H9 (cell line): ENCODE measurements around the gene LGALS7. TPM values are rescaled to one million over a fixed set of nuclear protein-coding genes. Genes with fewer than 3 reads are reported as not detected.

Experiments
- DNase-seq: peaks from one replicate; pipeline ENCODE4 v3.0.0-alpha.2; 2017
- H2AFZ ChIP-seq: one replicate; pipeline ENCODE4 v1.6.1; 2013; ENCODE audit warnings: mild to moderate bottlenecking, low read length, control low read depth, moderate library complexity
- H2AK5ac ChIP-seq: 2 replicates; pipeline ENCODE4 v1.6.1; 2013; ENCODE audit warnings: low read length, control low read depth, mixed read lengths; ENCODE audit not compliant: insufficient read length
- H2BK120ac ChIP-seq: one replicate; pipeline ENCODE4 v1.6.1; 2013; ENCODE audit warnings: low read depth, mild to moderate bottlenecking, low read length, control low read depth, inconsistent platforms; ENCODE audit not compliant: poor library complexity, severe bottlenecking
- H2BK12ac ChIP-seq: 2 replicates; pipeline ENCODE4 v1.6.1; 2013; ENCODE audit warnings: low read length, control low read depth, mixed read lengths, low read depth; ENCODE audit not compliant: insufficient read length
- H2BK15ac ChIP-seq: 2 replicates; pipeline ENCODE4 v1.6.1; 2013; ENCODE audit warnings: low read depth, low read length, control low read depth
- H2BK20ac ChIP-seq: one replicate; pipeline ENCODE4 v1.6.1; 2013; ENCODE audit warnings: low read depth, mild to moderate bottlenecking, low read length, control low read depth, inconsistent platforms; ENCODE audit not compliant: poor library complexity, severe bottlenecking
- H2BK5ac ChIP-seq: 2 replicates; pipeline ENCODE4 v1.6.1; 2013; ENCODE audit warnings: low read length, control low read depth, mixed read lengths; ENCODE audit not compliant: insufficient read length
- H3K14ac ChIP-seq: 2 replicates; pipeline ENCODE4 v1.6.1; 2013; ENCODE audit warnings: low read length, control low read depth; ENCODE audit not compliant: insufficient read depth
- H3K18ac ChIP-seq: 2 replicates; pipeline ENCODE4 v1.6.1; 2013; ENCODE audit warnings: low read depth, mild to moderate bottlenecking, mixed read lengths, low read length, control low read depth; ENCODE audit not compliant: insufficient read length
- H3K23ac ChIP-seq: 2 replicates; pipeline ENCODE4 v1.6.1; 2013; ENCODE audit warnings: low read length, control low read depth, mixed read lengths, low read depth; ENCODE audit not compliant: insufficient read length
- H3K23me2 ChIP-seq: 2 replicates; pipeline ENCODE4 v1.6.1; 2013; ENCODE audit warnings: low read depth, mild to moderate bottlenecking, mixed read lengths, low read length, control low read depth; ENCODE audit not compliant: insufficient read length, poor library complexity, severe bottlenecking
- H3K27ac ChIP-seq: 2 replicates; pipeline ENCODE4 v1.5.1; 2013; ENCODE audit warnings: low read length, control low read depth, mixed read lengths, low read depth; ENCODE audit not compliant: insufficient read length
- H3K27me3 ChIP-seq: 2 replicates; pipeline ENCODE4 v1.6.1; 2013; ENCODE audit warnings: low read length, control low read depth, inconsistent platforms; ENCODE audit not compliant: insufficient read depth
- H3K4ac ChIP-seq: 2 replicates; pipeline ENCODE4 v1.6.1; 2013; ENCODE audit warnings: low read depth, mild to moderate bottlenecking, control low read depth, inconsistent platforms, low read length, moderate library complexity
- H3K4me1 ChIP-seq: 2 replicates; pipeline ENCODE4 v1.6.1; 2013; ENCODE audit warnings: low read length, control low read depth, inconsistent platforms; ENCODE audit not compliant: insufficient read depth
- H3K4me2 ChIP-seq: 2 replicates; pipeline ENCODE4 v1.6.1; 2013; ENCODE audit warnings: low read length, control low read depth, mixed read lengths; ENCODE audit not compliant: insufficient read length, insufficient read depth
- H3K56ac ChIP-seq: 2 replicates; pipeline ENCODE4 v1.6.1; 2013; ENCODE audit warnings: low read depth, mild to moderate bottlenecking, mixed read lengths, low read length, control low read depth; ENCODE audit not compliant: insufficient read length
- H3K79me1 ChIP-seq: 2 replicates; pipeline ENCODE4 v1.6.1; 2013; ENCODE audit warnings: low read depth, mild to moderate bottlenecking, moderate library complexity, low read length, control low read depth, inconsistent platforms; ENCODE audit not compliant: insufficient read depth, poor library complexity, severe bottlenecking
- H3K79me2 ChIP-seq: 2 replicates; pipeline ENCODE4 v1.6.1; 2013; ENCODE audit warnings: low read length, control low read depth, inconsistent platforms; ENCODE audit not compliant: insufficient read depth
- H3K9ac ChIP-seq: 2 replicates; pipeline ENCODE4 v1.6.1; 2013; ENCODE audit warnings: low read length, control low read depth, mixed read lengths; ENCODE audit not compliant: insufficient read length; ENCODE audit errors: extremely low read depth
- H3K9me3 ChIP-seq: one replicate; pipeline ENCODE4 v1.6.1; 2013; ENCODE audit warnings: low read depth, low read length, inconsistent platforms; ENCODE audit not compliant: control insufficient read depth
- H3T11ph ChIP-seq: one replicate; pipeline ENCODE4 v1.6.1; 2013; ENCODE audit warnings: mild to moderate bottlenecking, low read length, control low read depth, inconsistent platforms
- H4K20me1 ChIP-seq: one replicate; pipeline ENCODE4 v1.6.1; 2013; ENCODE audit not compliant: control insufficient read depth, insufficient read length, insufficient read depth
- H4K5ac ChIP-seq: 2 replicates; pipeline ENCODE4 v1.6.1; 2013; ENCODE audit warnings: low read depth, mild to moderate bottlenecking, mixed read lengths, low read length, control low read depth; ENCODE audit not compliant: insufficient read length
- H4K8ac ChIP-seq: replicated peaks from 2 replicates; pipeline ENCODE4 v1.6.1; 2013; ENCODE audit warnings: low read length, control low read depth, mixed read lengths, low read depth; ENCODE audit not compliant: insufficient read length
- H4K91ac ChIP-seq: 2 replicates; pipeline ENCODE4 v1.6.1; 2013; ENCODE audit warnings: low read depth, mild to moderate bottlenecking, moderate library complexity, mixed read lengths, low read length, control low read depth; ENCODE audit not compliant: insufficient read length
- H3K27ac Mint-ChIP-seq, 3 experiments: 2 replicates in 2 of 3; 3 replicates in 1 of 3; pipeline ENCODE4 v1.8.0; 2020 to 2021; ENCODE audit warnings: mixed read lengths in 3 of 3, mild to moderate bottlenecking in 1 of 3, moderate library complexity in 1 of 3
- H3K27me3 Mint-ChIP-seq: 2 replicates; pipeline ENCODE4 v1.8.0; 2021; ENCODE audit warnings: low read depth, mild to moderate bottlenecking, moderate library complexity, mixed read lengths
- H3K36me3 Mint-ChIP-seq, 3 experiments: 2 replicates in 2 of 3; 3 replicates in 1 of 3; pipeline ENCODE4 v1.8.0; 2020 to 2021; ENCODE audit warnings: low read depth in 3 of 3, mixed read lengths in 3 of 3; ENCODE audit not compliant: insufficient read depth in 1 of 3
- H3K4me1 Mint-ChIP-seq, 2 experiments: 2 replicates each; pipeline ENCODE4 v1.8.0; 2020; ENCODE audit warnings: mixed read lengths in 2 of 2
- H3K4me3 Mint-ChIP-seq, 2 experiments: 2 replicates in 1 of 2; 3 replicates in 1 of 2; pipeline ENCODE4 v1.8.0; 2020 to 2021; ENCODE audit warnings: mild to moderate bottlenecking in 2 of 2, mixed read lengths in 2 of 2, moderate library complexity in 1 of 2
- H3K9me3 Mint-ChIP-seq, 2 experiments: 2 replicates in 1 of 2; 3 replicates in 1 of 2; pipeline ENCODE4 v1.8.0; 2020; ENCODE audit warnings: mild to moderate bottlenecking in 2 of 2, mixed read lengths in 2 of 2, moderate library complexity in 1 of 2
- WGBS: extraction: QIAGEN DNeasy Blood & Tissue Kit; methylation state at CpG from one replicate; pipeline ENCODE4 v1.1.7; 2013; ENCODE audit warnings: missing lambda C conversion rate, low lambda C conversion rate, mixed read lengths; ENCODE audit not compliant: insufficient read length; ENCODE audit errors: extremely low coverage; 5-methylcytosine and 5-hydroxymethylcytosine counted together
- total RNA-seq: library from RNA; stranded (reverse); gene quantifications from 2 replicates; pipeline ENCODE4 v1.2.1, GENCODE V29; 2021
- TF ChIP-seq, protein P1 (sequence below): fragments of 200-600 bp; sonication (generic); conservative IDR thresholded peaks from 3 replicates; pipeline ENCODE4 v1.8.0; 2021; ENCODE audit warnings: antibody characterized with exemption, mild to moderate bottlenecking

The LGALS7 gene
- total RNA-seq, 1 experiment from 2014 or later: not detected

DNA sequence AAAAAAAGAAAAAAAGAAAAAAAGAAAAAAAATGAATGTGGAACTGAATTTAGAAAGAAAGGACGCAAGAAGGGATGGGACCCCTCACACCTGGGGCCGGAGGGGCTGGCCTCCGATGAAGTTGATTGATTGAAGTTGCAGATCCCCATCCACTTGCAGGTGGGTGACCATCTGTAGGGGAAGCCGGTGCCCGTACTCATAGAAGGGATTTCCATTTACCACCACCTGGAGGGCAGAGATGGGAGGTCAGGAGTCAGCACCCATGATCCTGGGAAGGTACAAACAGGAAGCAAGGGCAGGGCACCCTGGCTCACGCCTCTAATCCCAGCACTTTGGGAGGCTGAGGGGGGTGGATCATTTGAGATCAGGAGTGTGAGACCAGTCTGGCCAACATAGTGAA, 33.1 kb upstream of the LGALS7 start:
- Histone ChIP-seq H2BK20ac (no peak overlapping the region), H3K27me3 (no peaks in the 10 kb centered on the region), H3K9ac (no peak overlapping the region), H3K4ac (no peak overlapping the region), H2BK120ac (no peak overlapping the region), H3K23ac (no peak overlapping the region), H3T11ph (no peak overlapping the region), H3K4me1 (no peaks in the 10 kb centered on the region), H2BK12ac (no peak overlapping the region), H4K91ac (no peak overlapping the region), H4K8ac (no peak overlapping the region), H3K79me2 (no peaks in the 10 kb centered on the region), H2BK15ac (no peak overlapping the region), H4K5ac (no peak overlapping the region), H3K14ac (no peak overlapping the region), H3K4me2 (no peak overlapping the region), H3K23me2 (no peaks in the 10 kb centered on the region), H3K9me3 (no peaks in the 10 kb centered on the region), H3K27ac (no peak overlapping the region), H4K20me1 (no peaks in the 10 kb centered on the region), H2AK5ac (no peak overlapping the region), H3K18ac (no peak overlapping the region), H3K79me1 (no peaks in the 10 kb centered on the region), H3K56ac (no peak overlapping the region), H2AFZ (no peak overlapping the region), H2BK5ac (no peak overlapping the region)
- H3K27me3 Mint-ChIP-seq: peaks cover 6% of the 10 kb centered on the region
- TF ChIP-seq, protein P1, sequence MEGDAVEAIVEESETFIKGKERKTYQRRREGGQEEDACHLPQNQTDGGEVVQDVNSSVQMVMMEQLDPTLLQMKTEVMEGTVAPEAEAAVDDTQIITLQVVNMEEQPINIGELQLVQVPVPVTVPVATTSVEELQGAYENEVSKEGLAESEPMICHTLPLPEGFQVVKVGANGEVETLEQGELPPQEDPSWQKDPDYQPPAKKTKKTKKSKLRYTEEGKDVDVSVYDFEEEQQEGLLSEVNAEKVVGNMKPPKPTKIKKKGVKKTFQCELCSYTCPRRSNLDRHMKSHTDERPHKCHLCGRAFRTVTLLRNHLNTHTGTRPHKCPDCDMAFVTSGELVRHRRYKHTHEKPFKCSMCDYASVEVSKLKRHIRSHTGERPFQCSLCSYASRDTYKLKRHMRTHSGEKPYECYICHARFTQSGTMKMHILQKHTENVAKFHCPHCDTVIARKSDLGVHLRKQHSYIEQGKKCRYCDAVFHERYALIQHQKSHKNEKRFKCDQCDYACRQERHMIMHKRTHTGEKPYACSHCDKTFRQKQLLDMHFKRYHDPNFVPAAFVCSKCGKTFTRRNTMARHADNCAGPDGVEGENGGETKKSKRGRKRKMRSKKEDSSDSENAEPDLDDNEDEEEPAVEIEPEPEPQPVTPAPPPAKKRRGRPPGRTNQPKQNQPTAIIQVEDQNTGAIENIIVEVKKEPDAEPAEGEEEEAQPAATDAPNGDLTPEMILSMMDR: no peak
- H3K27ac Mint-ChIP-seq: no peak overlapping the region
- peaks cover 0 to 5% (median 2%) of the 10 kb centered on the region in 3 experiments; a peak in 3 of 7 replicates for H3K36me3 Mint-ChIP-seq
- DNase-seq: no peak
- no CpG with 5 or more reads among the region's 6 CpGs for WGBS
- no peak overlapping the region for H3K4me3 Mint-ChIP-seq
- H3K4me1 Mint-ChIP-seq: peaks cover 0 to 3% of the 10 kb centered on the region in 2 experiments; a peak in 1 of 4 replicates
- peaks cover 0 to 3% of the 10 kb centered on the region in 2 experiments; a peak in 2 of 5 replicates for H3K9me3 Mint-ChIP-seq
